ENCODE data around the gene AP1S2.

Gene AP1S2

GRCh38 chrX:15869695-15870094, 15.1 kb upstream of the AP1S2 start:
- Mint-ChIP-seq H3K27me3 (no peaks in the 10 kb centered on the region), H3K36me3 (ENCODE audit: low read depth) (no peaks in the 10 kb centered on the region), H3K4me1 (ENCODE audit: low read depth) (peaks cover 2% of the 10 kb centered on the region), H3K4me3 (no peak overlapping the region), H3K9me3 (no peaks in the 10 kb centered on the region), H3K27ac (no peak overlapping the region)
- intact Hi-C loops (cut with micrococcal nuclease) = no loop called here

GRCh38 chrX:15866147-15866546, 11.5 kb upstream of the AP1S2 start:
- Mint-ChIP-seq H3K4me1 (ENCODE audit: low read depth) (no peaks in the 10 kb centered on the region), H3K9me3 (no peaks in the 10 kb centered on the region), H3K27ac (no peak overlapping the region), H3K4me3 (no peak overlapping the region), H3K27me3 (no peaks in the 10 kb centered on the region), H3K36me3 (ENCODE audit: low read depth) (no peaks in the 10 kb centered on the region)
- intact Hi-C loops (cut with micrococcal nuclease) = no loop called here

- Mint-ChIP-seq H3K27me3 (no peaks in the 10 kb centered on the region), H3K4me1 (ENCODE audit: low read depth) (no peaks in the 10 kb centered on the region), H3K9me3 (no peaks in the 10 kb centered on the region)
These were observed 10.0 kb upstream of the AP1S2 start for GRCh38 chrX:15864629-15865028.

GRCh38 chrX:15864023-15864422, 9.4 kb upstream of the AP1S2 start:
- Mint-ChIP-seq H3K4me3 (no peak overlapping the region), H3K27me3 (no peaks in the 10 kb centered on the region), H3K9me3 (no peaks in the 10 kb centered on the region), H3K27ac (no peak overlapping the region), H3K4me1 (ENCODE audit: low read depth) (no peaks in the 10 kb centered on the region), H3K36me3 (ENCODE audit: low read depth) (no peaks in the 10 kb centered on the region)
- intact Hi-C loops (cut with micrococcal nuclease) = no loop called here

More at GRCh38 chrX:15864629-15865028, 10.0 kb upstream of the AP1S2 start:
- H3K36me3 Mint-ChIP-seq (ENCODE audit: low read depth) = no peaks in the 10 kb centered on the region
- no peak overlapping the region for H3K4me3 Mint-ChIP-seq
- no peak overlapping the region for H3K27ac Mint-ChIP-seq
- intact Hi-C loops (cut with micrococcal nuclease) = no loop called here

- H3K36me3 Mint-ChIP-seq (ENCODE audit: low read depth) = no peaks in the 10 kb centered on the region
- intact Hi-C loops (cut with micrococcal nuclease) = no loop called here
- no peaks in the 10 kb centered on the region for H3K9me3 Mint-ChIP-seq
- no peaks in the 10 kb centered on the region for H3K4me1 Mint-ChIP-seq (ENCODE audit: low read depth)
- no peaks in the 10 kb centered on the region for H3K27me3 Mint-ChIP-seq
- no peak overlapping the region for H3K4me3 Mint-ChIP-seq
- no peak overlapping the region for H3K27ac Mint-ChIP-seq
These were observed 6.3 kb upstream of the AP1S2 start for GRCh38 chrX:15860921-15861320.

- peaks cover 4% of the 10 kb centered on the region for H3K36me3 Mint-ChIP-seq (ENCODE audit: low read depth)
- intact Hi-C loops (cut with micrococcal nuclease) = no loop called here
- no peaks in the 10 kb centered on the region for H3K9me3 Mint-ChIP-seq
- H3K4me3 Mint-ChIP-seq = no peak overlapping the region
- no peak overlapping the region for H3K27ac Mint-ChIP-seq
- no peaks in the 10 kb centered on the region for H3K4me1 Mint-ChIP-seq (ENCODE audit: low read depth)
- H3K27me3 Mint-ChIP-seq = no peaks in the 10 kb centered on the region
These were observed 3.4 kb upstream of the AP1S2 start for GRCh38 chrX:15858051-15858450.

- H3K27ac Mint-ChIP-seq = peak overlapping the region; percentile 100
- H3K36me3 Mint-ChIP-seq (ENCODE audit: low read depth) = peaks cover 4% of the 10 kb centered on the region
- peak overlapping the region; percentile 57 for H3K4me3 Mint-ChIP-seq
- intact Hi-C loops (cut with micrococcal nuclease) = no loop called here
- no peaks in the 10 kb centered on the region for H3K27me3 Mint-ChIP-seq
- peaks cover 5% of the 10 kb centered on the region for H3K4me1 Mint-ChIP-seq (ENCODE audit: low read depth)
- no peaks in the 10 kb centered on the region for H3K9me3 Mint-ChIP-seq
These were observed 2.0 kb upstream of the AP1S2 start for GRCh38 chrX:15856636-15857035.

GRCh38 chrX:15856222-15856587, 1.6 kb upstream of the AP1S2 start:
- intact Hi-C loops (cut with micrococcal nuclease) = no loop called here
- H3K9me3 Mint-ChIP-seq = no peaks in the 10 kb centered on the region
- no peaks in the 10 kb centered on the region for H3K27me3 Mint-ChIP-seq
- peaks cover 6% of the 10 kb centered on the region for H3K4me1 Mint-ChIP-seq (ENCODE audit: low read depth)
- peak overlapping the region; percentile 87 for H3K4me3 Mint-ChIP-seq
- peak overlapping the region; percentile 100 for H3K27ac Mint-ChIP-seq
- H3K36me3 Mint-ChIP-seq (ENCODE audit: low read depth) = peaks cover 8% of the 10 kb centered on the region

- H3K27me3 Mint-ChIP-seq = no peaks in the 10 kb centered on the region
- peaks cover 13% of the 10 kb centered on the region for H3K36me3 Mint-ChIP-seq (ENCODE audit: low read depth)
- H3K4me3 Mint-ChIP-seq = peak overlapping the region; percentile 87
- peak overlapping the region; percentile 100 for H3K27ac Mint-ChIP-seq
- peaks cover 12% of the 10 kb centered on the region for H3K4me1 Mint-ChIP-seq (ENCODE audit: low read depth)
- H3K9me3 Mint-ChIP-seq = no peaks in the 10 kb centered on the region
- intact Hi-C loops (cut with micrococcal nuclease) = loop anchor here (2.0 kb wide), 1 partner anchor 55 kb away; no protein-coding TSS in a partner anchor
These were observed 1.1 kb upstream of the AP1S2 start for GRCh38 chrX:15855568-15856221.

GRCh38 chrX:15854080-15854655, 445 bp downstream of the AP1S2 start:
- Mint-ChIP-seq H3K27ac (peak overlapping the region; percentile 100), H3K36me3 (ENCODE audit: low read depth) (peaks cover 28% of the 10 kb centered on the region), H3K4me3 (peak overlapping the region; percentile 74), H3K9me3 (no peaks in the 10 kb centered on the region), H3K27me3 (no peaks in the 10 kb centered on the region), H3K4me1 (ENCODE audit: low read depth) (peaks cover 25% of the 10 kb centered on the region)
- intact Hi-C loops (cut with micrococcal nuclease) = loop anchor here (2.0 to 5.0 kb wide), 2 partner anchors 57 to 118 kb away; no protein-coding TSS in a partner anchor

GRCh38 chrX:15853586-15854079, 980 bp downstream of the AP1S2 start:
- intact Hi-C loops (cut with micrococcal nuclease) = loop anchor here (2.0 to 5.0 kb wide), 2 partner anchors 57 to 119 kb away; no protein-coding TSS in a partner anchor
- no peaks in the 10 kb centered on the region for H3K9me3 Mint-ChIP-seq
- H3K27ac Mint-ChIP-seq = peak overlapping the region; percentile 100
- peaks cover 25% of the 10 kb centered on the region for H3K4me1 Mint-ChIP-seq (ENCODE audit: low read depth)
- peak overlapping the region; percentile 74 for H3K4me3 Mint-ChIP-seq
- H3K36me3 Mint-ChIP-seq (ENCODE audit: low read depth) = peaks cover 30% of the 10 kb centered on the region
- H3K27me3 Mint-ChIP-seq = no peaks in the 10 kb centered on the region

- peaks cover 41% of the 10 kb centered on the region for H3K36me3 Mint-ChIP-seq (ENCODE audit: low read depth)
- intact Hi-C loops (cut with micrococcal nuclease) = loop anchor here (10.0 kb wide), 1 partner anchor 55 kb away; the partner anchor contains the start of gene ZRSR2
- H3K27ac Mint-ChIP-seq = peak overlapping the region; percentile 16
- no peaks in the 10 kb centered on the region for H3K9me3 Mint-ChIP-seq
- no peak overlapping the region for H3K4me3 Mint-ChIP-seq
- H3K4me1 Mint-ChIP-seq (ENCODE audit: low read depth) = peaks cover 25% of the 10 kb centered on the region
- no peaks in the 10 kb centered on the region for H3K27me3 Mint-ChIP-seq
These were observed 5.1 kb downstream of the AP1S2 start for GRCh38 chrX:15849555-15849954.

- intact Hi-C loops (cut with micrococcal nuclease) = loop anchor here (10.0 kb wide), 1 partner anchor 54 kb away; the partner anchor contains the start of gene ZRSR2
- H3K4me1 Mint-ChIP-seq (ENCODE audit: low read depth) = peaks cover 25% of the 10 kb centered on the region
These were observed 6.0 kb downstream of the AP1S2 start for GRCh38 chrX:15848576-15848975.

GRCh38 chrX:15843960-15844359, 10.7 kb downstream of the AP1S2 start:
- H3K9me3 Mint-ChIP-seq = no peaks in the 10 kb centered on the region
- no peaks in the 10 kb centered on the region for H3K27me3 Mint-ChIP-seq
- H3K4me3 Mint-ChIP-seq = no peak overlapping the region
- intact Hi-C loops (cut with micrococcal nuclease) = loop anchor here (10.0 kb wide), 1 partner anchor 49 kb away; the partner anchor contains the start of gene ZRSR2
- no peaks in the 10 kb centered on the region for H3K4me1 Mint-ChIP-seq (ENCODE audit: low read depth)
- H3K27ac Mint-ChIP-seq = no peak overlapping the region
- peaks cover 36% of the 10 kb centered on the region for H3K36me3 Mint-ChIP-seq (ENCODE audit: low read depth)

More at GRCh38 chrX:15848576-15848975, 6.0 kb downstream of the AP1S2 start:
- no peaks in the 10 kb centered on the region for H3K27me3 Mint-ChIP-seq
- H3K4me3 Mint-ChIP-seq = no peak overlapping the region
- no peaks in the 10 kb centered on the region for H3K9me3 Mint-ChIP-seq
- no peak overlapping the region for H3K27ac Mint-ChIP-seq
- H3K36me3 Mint-ChIP-seq (ENCODE audit: low read depth) = peaks cover 50% of the 10 kb centered on the region
